AG08396 (cell line): ENCODE data around the gene THTPA.

Experiments used
- DNase-seq: peaks from one replicate; pipeline ENCODE4 v3.0.0; 2012; ENCODE audit warnings: low spot score, mixed read lengths

THTPA gene

GRCh38 chr14:23567186-23568020, 11.3 kb downstream of the THTPA start, which contains the start of gene AP1G2:
Gene AP1G2 (minus strand): TSS chr14:23567791. CDS start chr14:23567314, 477 bp downstream.
- DNase-seq: peak; percentile 86

- no peak for DNase-seq
These were observed 12.0 kb downstream of the THTPA start for GRCh38 chr14:23568021-23568599.

- DNase-seq: no peak
These were observed 12.7 kb downstream of the THTPA start for GRCh38 chr14:23568600-23569331.

- DNase-seq: no peak
These were observed 13.5 kb downstream of the THTPA start for GRCh38 chr14:23569443-23570151.

- no peak for DNase-seq
These were observed 14.9 kb downstream of the THTPA start for GRCh38 chr14:23570806-23571483.

- DNase-seq: no peak
These were observed 15.8 kb downstream of the THTPA start for GRCh38 chr14:23571701-23572523.

- no peak for DNase-seq
These were observed 16.4 kb downstream of the THTPA start for GRCh38 chr14:23572524-23572828.

- no peak for DNase-seq
These were observed 16.8 kb downstream of the THTPA start for GRCh38 chr14:23572836-23573235.

- no peak for DNase-seq
These were observed 17.4 kb downstream of the THTPA start for GRCh38 chr14:23573384-23574015.

GRCh38 chr14:23577004-23577681, 21.1 kb downstream of the THTPA start:
- DNase-seq: no peak

GRCh38 chr14:23577710-23578392, 21.8 kb downstream of the THTPA start:
- no peak for DNase-seq

- DNase-seq: no peak
These were observed 22.7 kb downstream of the THTPA start, which contains the start of gene JPH4 for GRCh38 chr14:23578560-23579310. Gene JPH4 (minus strand): TSS chr14:23578790. CDS start chr14:23577453, 1,337 bp downstream.

- DNase-seq: no peak
These were observed 23.2 kb downstream of the THTPA start for GRCh38 chr14:23579311-23579630.

GRCh38 chr14:23579739-23580138, 23.7 kb downstream of the THTPA start:
- peak; percentile 8 for DNase-seq

GRCh38 chr14:23580152-23580926, 24.3 kb downstream of the THTPA start:
- no peak for DNase-seq

GRCh38 chr14:23580948-23581281, 24.8 kb downstream of the THTPA start:
- no peak for DNase-seq

GRCh38 chr14:23582906-23583760, 27.1 kb downstream of the THTPA start:
- no peak for DNase-seq
